Measurements from ENCODE around the gene SLITRK3.

SLITRK3 gene

DNA sequence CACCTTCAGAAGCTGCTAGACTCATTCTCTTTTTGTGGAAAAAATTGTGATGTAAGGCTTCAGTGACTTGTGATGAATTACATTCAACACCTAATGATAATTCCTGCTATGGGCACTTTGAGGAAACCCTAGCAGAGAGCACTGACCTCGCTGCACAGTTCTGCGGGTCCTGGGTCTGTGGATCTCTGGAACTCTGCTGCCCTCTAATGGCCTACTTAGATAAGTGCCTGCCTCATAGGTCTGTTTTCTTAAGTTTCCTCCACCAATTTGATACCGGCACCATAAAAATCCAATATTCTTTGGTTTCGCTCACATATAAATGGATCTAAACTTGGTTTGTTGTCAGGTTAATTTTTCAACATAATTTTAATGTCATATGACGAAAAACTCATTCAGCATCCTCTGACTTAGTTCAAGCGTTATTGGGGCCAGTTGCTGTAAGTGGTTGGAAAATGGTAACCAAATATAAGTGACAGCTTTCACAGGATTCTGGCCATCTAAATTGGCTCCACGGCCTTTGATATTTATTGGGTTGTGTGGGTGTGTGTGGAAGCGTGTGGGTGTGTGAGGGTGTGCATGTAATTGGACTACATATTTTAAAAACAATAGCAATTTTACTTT, 10.4 kb downstream of the SLITRK3 start:
- Histone ChIP-seq H3K36me3 (no peaks in the 10 kb centered on the region), H3K27me3 (peaks cover 10% of the 10 kb centered on the region), H3K9me3 (no peaks in the 10 kb centered on the region), H3K4me3 (ENCODE audit: low read depth, low read length) (no peak overlapping the region), H3K4me1 (no peaks in the 10 kb centered on the region)
- TF ChIP-seq, protein P1, sequence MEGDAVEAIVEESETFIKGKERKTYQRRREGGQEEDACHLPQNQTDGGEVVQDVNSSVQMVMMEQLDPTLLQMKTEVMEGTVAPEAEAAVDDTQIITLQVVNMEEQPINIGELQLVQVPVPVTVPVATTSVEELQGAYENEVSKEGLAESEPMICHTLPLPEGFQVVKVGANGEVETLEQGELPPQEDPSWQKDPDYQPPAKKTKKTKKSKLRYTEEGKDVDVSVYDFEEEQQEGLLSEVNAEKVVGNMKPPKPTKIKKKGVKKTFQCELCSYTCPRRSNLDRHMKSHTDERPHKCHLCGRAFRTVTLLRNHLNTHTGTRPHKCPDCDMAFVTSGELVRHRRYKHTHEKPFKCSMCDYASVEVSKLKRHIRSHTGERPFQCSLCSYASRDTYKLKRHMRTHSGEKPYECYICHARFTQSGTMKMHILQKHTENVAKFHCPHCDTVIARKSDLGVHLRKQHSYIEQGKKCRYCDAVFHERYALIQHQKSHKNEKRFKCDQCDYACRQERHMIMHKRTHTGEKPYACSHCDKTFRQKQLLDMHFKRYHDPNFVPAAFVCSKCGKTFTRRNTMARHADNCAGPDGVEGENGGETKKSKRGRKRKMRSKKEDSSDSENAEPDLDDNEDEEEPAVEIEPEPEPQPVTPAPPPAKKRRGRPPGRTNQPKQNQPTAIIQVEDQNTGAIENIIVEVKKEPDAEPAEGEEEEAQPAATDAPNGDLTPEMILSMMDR (IDR thresholded peaks at IDR 0.05; ENCODE audit: low read depth, low read length), result peak; percentile 94
- DNase-seq, result peak; percentile 68

DNA sequence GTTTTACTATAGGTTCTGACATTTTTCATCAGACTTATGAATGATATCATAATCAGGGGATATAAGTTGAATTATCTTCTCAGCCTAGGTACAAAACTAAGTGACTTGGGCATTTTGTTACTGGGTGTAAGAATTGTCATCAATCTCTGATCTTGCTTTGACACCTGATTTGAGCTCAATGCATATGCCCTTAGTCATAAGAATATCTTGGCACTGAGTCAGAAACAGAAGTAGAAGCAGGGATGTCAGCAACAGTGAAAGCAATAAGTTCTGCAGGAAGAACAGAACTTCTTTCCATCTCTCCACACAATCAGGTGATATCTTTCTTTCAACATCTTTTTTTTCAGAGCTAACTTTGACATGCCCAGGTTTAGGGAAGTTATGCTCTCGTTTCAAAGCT, 14.6 kb downstream of the SLITRK3 start:
- H3K27me3 ChIP-seq, result no peaks in the 10 kb centered on the region
- no peaks in the 10 kb centered on the region for H3K36me3 ChIP-seq
- H3K4me1 ChIP-seq, result no peaks in the 10 kb centered on the region
- no peak overlapping the region for H3K4me3 ChIP-seq (ENCODE audit: low read depth, low read length)
- no peaks in the 10 kb centered on the region for H3K9me3 ChIP-seq
- no peak for DNase-seq
- TF ChIP-seq, protein P1 (IDR thresholded peaks at IDR 0.05; ENCODE audit: low read depth, low read length), result no peak

DNA sequence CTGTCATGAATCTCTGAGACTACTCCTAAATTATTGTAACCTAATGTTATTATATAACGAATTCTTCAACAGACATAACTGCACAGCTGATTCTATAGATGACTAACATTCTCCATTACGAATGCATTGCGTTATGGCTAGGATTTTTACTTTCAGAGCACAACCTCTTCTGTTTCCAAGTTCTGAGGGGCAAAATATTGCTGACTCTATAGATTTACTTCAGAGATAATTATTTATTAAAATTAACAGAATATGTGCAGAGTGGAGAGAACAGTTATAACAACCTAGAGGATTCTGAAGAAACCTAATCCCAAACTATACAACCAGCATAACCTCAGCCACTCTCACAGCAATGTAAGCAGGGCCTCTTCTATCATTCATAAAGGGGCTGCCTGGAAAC, 25.9 kb downstream of the SLITRK3 start:
- DNase-seq, result no peak
- H3K9me3 ChIP-seq, result no peaks in the 10 kb centered on the region
- H3K27me3 ChIP-seq, result no peaks in the 10 kb centered on the region
- TF ChIP-seq, protein P1 (IDR thresholded peaks at IDR 0.05; ENCODE audit: low read depth, low read length), result no peak
- no peaks in the 10 kb centered on the region for H3K36me3 ChIP-seq
- H3K4me1 ChIP-seq, result no peaks in the 10 kb centered on the region
- H3K4me3 ChIP-seq (ENCODE audit: low read depth, low read length), result no peak overlapping the region

DNA sequence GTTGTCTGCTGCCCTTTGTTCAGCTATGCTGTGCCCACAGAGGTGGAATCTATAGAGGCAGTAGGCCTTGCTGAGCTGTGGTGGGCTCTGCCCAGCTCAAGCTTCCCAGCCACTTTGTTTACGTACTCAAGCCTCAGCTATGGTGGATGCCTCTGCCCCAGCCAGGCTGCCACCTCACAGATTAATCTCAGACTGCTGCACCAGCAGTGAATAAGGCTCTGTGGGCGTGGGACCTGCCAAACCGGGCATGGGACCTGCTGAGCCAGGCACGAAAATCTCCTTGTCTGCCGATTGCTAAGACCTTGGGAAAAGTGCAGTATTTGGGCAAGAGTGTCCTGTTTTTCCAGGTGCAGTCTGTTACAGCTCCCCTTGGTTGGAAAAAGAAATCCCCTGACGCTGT, 26.8 kb downstream of the SLITRK3 start:
- no peak overlapping the region for H3K4me3 ChIP-seq (ENCODE audit: low read depth, low read length)
- no peak for DNase-seq
- no peaks in the 10 kb centered on the region for H3K9me3 ChIP-seq
- no peaks in the 10 kb centered on the region for H3K27me3 ChIP-seq
- TF ChIP-seq, protein P1 (IDR thresholded peaks at IDR 0.05; ENCODE audit: low read depth, low read length), result no peak
- no peaks in the 10 kb centered on the region for H3K4me1 ChIP-seq
- H3K36me3 ChIP-seq, result no peaks in the 10 kb centered on the region

DNA sequence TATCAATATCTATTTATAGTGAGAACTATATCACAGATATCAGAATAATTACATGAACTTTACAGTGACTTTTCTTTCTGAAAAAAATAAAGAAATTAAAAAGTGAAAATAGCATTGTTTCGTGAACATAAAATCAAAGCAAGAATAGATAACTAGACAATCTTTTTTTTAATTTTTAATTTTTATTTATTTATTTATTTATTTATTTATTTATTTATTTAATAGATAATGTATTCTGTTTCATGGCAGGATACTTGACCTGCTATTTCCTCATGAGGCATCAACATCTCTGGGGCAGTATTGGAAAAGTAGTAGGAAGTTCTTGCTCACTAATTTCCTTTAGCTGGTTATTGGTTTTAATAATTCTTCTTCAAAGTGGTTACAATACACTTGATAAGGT, 33.3 kb downstream of the SLITRK3 start:
- Histone ChIP-seq H3K27me3 (no peaks in the 10 kb centered on the region; the same call in 1 of the 2 replicates), H3K4me1 (no peaks in the 10 kb centered on the region), H3K36me3 (no peaks in the 10 kb centered on the region), H3K9me3 (no peaks in the 10 kb centered on the region), H3K4me3 (ENCODE audit: low read depth, low read length) (no peak overlapping the region)
- TF ChIP-seq, protein P1 (IDR thresholded peaks at IDR 0.05; ENCODE audit: low read depth, low read length), result no peak
- DNase-seq, result no peak

DNA sequence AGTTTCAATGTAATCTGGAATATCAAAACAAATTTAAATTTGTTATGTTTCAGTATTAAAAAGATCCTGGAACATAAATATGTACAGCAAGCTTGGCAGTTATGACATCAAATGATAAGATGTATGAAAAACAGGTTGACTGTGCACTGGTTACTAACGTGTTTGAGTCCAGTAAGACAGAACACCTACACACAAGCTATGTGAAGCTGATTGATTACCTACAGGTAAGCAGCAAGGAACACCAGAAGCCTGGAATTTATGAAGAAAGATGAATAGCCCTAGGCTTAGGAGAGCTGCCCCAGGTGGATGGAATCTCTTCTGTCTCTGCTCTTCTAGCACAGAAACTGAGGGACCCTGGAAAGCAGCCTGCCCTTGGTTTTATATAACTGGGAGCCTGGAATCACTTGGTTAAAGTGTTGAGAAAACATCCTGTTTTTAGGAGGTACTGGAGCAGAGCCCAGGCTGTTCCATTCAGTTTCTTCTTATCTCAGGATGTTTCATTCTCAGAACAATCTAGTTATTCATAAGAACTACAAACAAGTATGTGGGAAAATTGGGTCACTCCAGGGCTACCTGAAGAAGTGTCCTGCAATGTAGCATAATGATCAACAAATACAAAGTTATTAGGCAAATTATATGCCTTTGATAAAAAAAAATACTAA, 36.3 kb downstream of the SLITRK3 start:
- Histone ChIP-seq H3K4me3 (ENCODE audit: low read depth, low read length) (no peak overlapping the region), H3K9me3 (no peaks in the 10 kb centered on the region), H3K4me1 (no peaks in the 10 kb centered on the region), H3K27me3 (no peaks in the 10 kb centered on the region; the same call in 1 of the 2 replicates), H3K36me3 (no peaks in the 10 kb centered on the region)
- TF ChIP-seq, protein P1 (IDR thresholded peaks at IDR 0.05; ENCODE audit: low read depth, low read length), result no peak
- DNase-seq, result no peak
